ENCODE data around the gene MIER3.

Gene MIER3

DNA sequence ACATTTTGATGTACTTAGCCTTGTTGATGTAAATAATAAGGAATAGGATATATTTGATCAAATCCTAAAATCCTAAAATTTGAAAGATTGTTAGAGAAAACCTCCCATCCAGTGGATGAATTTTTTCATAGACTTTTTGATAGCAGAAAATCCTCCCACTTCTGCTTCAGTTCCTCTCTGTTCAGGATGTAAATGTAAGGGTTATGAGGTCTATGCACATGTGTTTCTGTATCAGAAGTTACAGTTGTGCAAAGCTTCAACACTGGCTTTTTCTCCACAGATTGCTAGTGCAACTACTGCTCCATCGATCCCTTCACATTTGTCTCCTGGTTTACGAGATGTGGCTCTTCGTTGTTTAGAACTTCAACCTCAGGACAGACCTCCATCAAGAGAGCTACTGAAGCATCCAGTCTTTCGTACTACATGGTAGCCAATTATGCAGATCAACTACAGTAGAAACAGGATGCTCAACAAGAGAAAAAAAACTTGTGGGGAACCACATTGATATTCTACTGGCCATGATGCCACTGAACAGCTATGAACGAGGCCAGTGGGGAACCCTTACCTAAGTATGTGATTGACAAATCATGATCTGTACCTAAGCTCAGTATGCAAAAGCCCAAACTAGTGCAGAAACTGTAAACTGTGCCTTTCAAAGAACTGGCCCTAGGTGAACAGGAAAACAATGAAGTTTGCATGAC is 58.5 kb downstream of the MIER3 start:
- DNase-seq, result no peak

- no peak for DNase-seq
Measured at GRCh38 chr5:56881571-56881970, 70.4 kb downstream of the MIER3 start.

GRCh38 chr5:56876327-56876726 is 75.6 kb downstream of the MIER3 start:
- no peak for DNase-seq

GRCh38 chr5:56873056-56873455 is 78.9 kb downstream of the MIER3 start:
- no peak for DNase-seq

GRCh38 chr5:56871777-56872176 is 80.1 kb downstream of the MIER3 start:
- DNase-seq, result no peak

Measured in amniotic stem cell (primary cell).